IMR-90 (cell line): ENCODE measurements around the gene PRDX5. TPM values are rescaled to one million over a fixed set of nuclear protein-coding genes. Genes with fewer than 3 reads are reported as not detected.

Experiments
- ATAC-seq: fragments of 200-7000 bp; cut with Tn5 transposase; 2 replicates; pipeline ENCODE4 v1.9.1; 2020; ENCODE audit warnings: low read depth, mild to moderate bottlenecking, moderate library complexity
- BruUV-seq: library from RNA; stranded (reverse); fragments of 400-500 nt; replicated peaks from 2 replicates; lab custom pipeline; 2021; lab: Mats Ljungman, UMichigan
- CTCF ChIA-PET: fragments of 300-600 bp; formaldehyde crosslinking; extraction: SDS; loops from one replicate; lab custom pipeline; 2021; ENCODE audit warnings: antibody characterized with exemption; lab: Yijun Ruan, JAX
- POLR2A ChIA-PET: fragments of 300-600 bp; sonication (Branson Sonifier 250); formaldehyde crosslinking; loops from one replicate; lab custom pipeline; 2022; ENCODE audit warnings: antibody characterized with exemption; ENCODE audit not compliant: unreplicated experiment; lab: Charles Lee
- DNase-seq: peaks from one replicate; pipeline ENCODE4 v3.0.0; 2013
- H2AFZ ChIP-seq: replicated peaks from 2 replicates; pipeline ENCODE3; 2013; ENCODE audit warnings: low read length, mild to moderate bottlenecking; ENCODE audit not compliant: poor library complexity
- H2AK5ac ChIP-seq: 2 replicates; pipeline ENCODE4 v1.6.1; 2013; ENCODE audit warnings: low read depth, low read length, inconsistent platforms
- H2AK9ac ChIP-seq: replicated peaks from 2 replicates; pipeline ENCODE3; 2013; ENCODE audit warnings: mild to moderate bottlenecking, low read depth, low read length, moderate library complexity; ENCODE audit not compliant: poor library complexity
- H2BK120ac ChIP-seq: 2 replicates; pipeline ENCODE4 v1.6.1; 2013; ENCODE audit warnings: low read depth, low read length, inconsistent platforms
- H2BK15ac ChIP-seq: 3 replicates; pipeline ENCODE4 v1.6.1; 2013; ENCODE audit warnings: low read depth, low read length, inconsistent platforms
- H2BK20ac ChIP-seq: 2 replicates; pipeline ENCODE4 v1.6.1; 2013; ENCODE audit warnings: low read depth, mild to moderate bottlenecking, inconsistent platforms, low read length, moderate library complexity
- H2BK5ac ChIP-seq: 2 replicates; pipeline ENCODE4 v1.6.1; 2013; ENCODE audit warnings: mild to moderate bottlenecking, low read depth, low read length, inconsistent platforms; ENCODE audit not compliant: poor library complexity, severe bottlenecking
- H3K14ac ChIP-seq: replicated peaks from 2 replicates; pipeline ENCODE4 v1.6.1; 2013; ENCODE audit warnings: low read depth, low read length, inconsistent platforms
- H3K18ac ChIP-seq: 2 replicates; pipeline ENCODE4 v1.6.1; 2013; ENCODE audit warnings: low read depth, low read length, control low read depth
- H3K23ac ChIP-seq: 2 replicates; pipeline ENCODE4 v1.6.1; 2013; ENCODE audit warnings: low read depth, low read length, inconsistent platforms
- H3K27ac ChIP-seq: 2 replicates; pipeline ENCODE4 v1.5.1; 2013; ENCODE audit warnings: mild to moderate bottlenecking, control low read depth, low read length; ENCODE audit not compliant: insufficient read depth
- H3K27me3 ChIP-seq: 2 replicates; pipeline ENCODE4 v1.6.1; 2013; ENCODE audit warnings: low read length; ENCODE audit not compliant: control insufficient read depth, insufficient read depth
- H3K36me3 ChIP-seq: 2 replicates; pipeline ENCODE4 v1.6.1; 2013; ENCODE audit warnings: low read length, mixed read lengths; ENCODE audit not compliant: control insufficient read depth, insufficient read depth
- H3K4ac ChIP-seq: 2 replicates; pipeline ENCODE4 v1.6.1; 2013; ENCODE audit warnings: low read depth, low read length, inconsistent platforms
- H3K4me1 ChIP-seq: 2 replicates; pipeline ENCODE4 v1.6.1; 2013; ENCODE audit warnings: low read length, mixed read lengths; ENCODE audit not compliant: control insufficient read depth, insufficient read depth
- H3K4me2 ChIP-seq: 2 replicates; pipeline ENCODE4 v1.6.1; 2013; ENCODE audit warnings: low read depth, mild to moderate bottlenecking, control low read depth, low read length, moderate library complexity
- H3K4me3 ChIP-seq: 2 replicates; pipeline ENCODE4 v1.5.1; 2013; ENCODE audit warnings: low read depth, mild to moderate bottlenecking, control low read depth, low read length, moderate library complexity; ENCODE audit not compliant: insufficient read depth
- H3K56ac ChIP-seq: 2 replicates; pipeline ENCODE4 v1.6.1; 2013; ENCODE audit warnings: low read length, inconsistent platforms; ENCODE audit not compliant: insufficient read depth; ENCODE audit errors: extremely low read depth
- H3K79me1 ChIP-seq, 2 experiments: 2 replicates each; pipeline ENCODE4 v1.6.1; 2013; ENCODE audit warnings: low read length in 2 of 2, inconsistent platforms in 1 of 2, low read depth in 1 of 2
- H3K9ac ChIP-seq: 2 replicates; pipeline ENCODE4 v1.6.1; 2013; ENCODE audit warnings: low read depth, low read length, control low read depth
- H3K9me1 ChIP-seq: 2 replicates; pipeline ENCODE4 v1.6.1; 2013; ENCODE audit warnings: low read length, inconsistent platforms; ENCODE audit not compliant: insufficient read depth
- H3K9me3 ChIP-seq: 2 replicates; pipeline ENCODE4 v1.6.1; 2013; ENCODE audit warnings: low read length; ENCODE audit not compliant: control insufficient read depth, insufficient read depth
- H4K20me1 ChIP-seq: 2 replicates; pipeline ENCODE4 v1.6.1; 2013; ENCODE audit warnings: low read length, inconsistent platforms; ENCODE audit not compliant: insufficient read depth
- H4K5ac ChIP-seq: 2 replicates; pipeline ENCODE4 v1.6.1; 2013; ENCODE audit warnings: mild to moderate bottlenecking, low read depth, low read length, control low read depth
- H4K8ac ChIP-seq, 2 experiments: 2 replicates each; pipeline ENCODE4 v1.6.1; 2013; ENCODE audit warnings: low read depth in 2 of 2, low read length in 2 of 2, control low read depth in 1 of 2, inconsistent platforms in 1 of 2
- H4K91ac ChIP-seq: 2 replicates; pipeline ENCODE4 v1.6.1; 2013; ENCODE audit warnings: low read depth, low read length, inconsistent platforms; ENCODE audit not compliant: insufficient read depth
- BHLHE40 ChIP-seq: fragments of 150-350 bp; IDR thresholded peaks from 2 replicates; pipeline ENCODE4 v1.6.1; 2016; ENCODE audit warnings: mild to moderate bottlenecking, low read depth, low read length
- CEBPB ChIP-seq: IDR thresholded peaks from 2 replicates; pipeline ENCODE4 v1.6.1; 2012; ENCODE audit warnings: low read depth, low read length, improper control_type of control experiment
- CHD1 ChIP-seq: IDR thresholded peaks from 2 replicates; pipeline ENCODE4 v1.6.1; 2012; ENCODE audit warnings: low read depth, low read length, improper control_type of control experiment
- CTCF ChIP-seq: conservative IDR thresholded peaks from 2 replicates; pipeline ENCODE4 v1.5.1; 2012; ENCODE audit warnings: mild to moderate bottlenecking, low read depth, low read length, improper control_type of control experiment
- FOS ChIP-seq: fragments of 150-350 bp; IDR thresholded peaks from 2 replicates; pipeline ENCODE4 v1.6.1; 2016; ENCODE audit warnings: low read depth, low read length
- MXI1 ChIP-seq: IDR thresholded peaks from 2 replicates; pipeline ENCODE4 v1.6.1; 2012; ENCODE audit warnings: low read depth, mild to moderate bottlenecking, low read length, moderate library complexity, borderline replicate concordance
- NFE2L2 ChIP-seq: fragments of 150-350 bp; IDR thresholded peaks from 2 replicates; pipeline ENCODE4 v1.6.1; 2016; ENCODE audit warnings: low read depth, mild to moderate bottlenecking, low read length
- POLR2A ChIP-seq: IDR thresholded peaks from 2 replicates; pipeline ENCODE4 v1.6.1; 2012; ENCODE audit warnings: mild to moderate bottlenecking, low read depth, low read length
- RAD21 ChIP-seq: IDR thresholded peaks from 2 replicates; pipeline ENCODE4 v1.6.1; 2012; ENCODE audit warnings: low read length, improper control_type of control experiment
- RCOR1 ChIP-seq: IDR thresholded peaks from 2 replicates; pipeline ENCODE4 v1.6.1; 2012; ENCODE audit warnings: mild to moderate bottlenecking, low read length, improper control_type of control experiment; ENCODE audit not compliant: insufficient replicate concordance
- USF2 ChIP-seq: fragments of 150-350 bp; IDR thresholded peaks from 2 replicates; pipeline ENCODE4 v1.6.1; 2017; ENCODE audit warnings: mild to moderate bottlenecking, antibody characterized with exemption, low read length, low read depth
- WGBS, 2 experiments: methylation state at CpG; one replicate each; pipeline versions ENCODE4 v1.1.5 to v1.1.7; 2013; ENCODE audit warnings: missing lambda C conversion rate in 2 of 2; ENCODE audit not compliant: insufficient read length in 1 of 2; ENCODE audit errors: extremely low coverage in 2 of 2; 5-methylcytosine and 5-hydroxymethylcytosine counted together
- dilution Hi-C: fragments of 300-500 bp; cut with HindIII; formaldehyde crosslinking; loops from one replicate; pipeline ENCODE4 v1.14.3; 2018; ENCODE audit warnings: low sequenced_read_pairs; ENCODE audit not compliant: unreplicated experiment
- in situ Hi-C: fragments of 300-500 bp; cut with MboI; formaldehyde crosslinking; loops from 3 replicates; pipeline ENCODE4 v1.14.3; 2019; ENCODE audit warnings: low sequenced_read_pairs, inconsistent platforms, mixed read lengths
- intact Hi-C: fragments of 100-400 bp; cut with micrococcal nuclease; formaldehyde crosslinking; loops from 2 replicates; pipeline ENCODE4 v1.10.0; 2022
- polyA plus RNA-seq, 3 experiments: library from polyadenylated mRNA; depleted of rRNA; stranded (reverse); fragments of >200 nt; gene quantifications; 2 replicates each; pipeline ENCODE4 v1.2.3, GENCODE V29; 2012; ENCODE audit warnings: low replicate concordance in 1 of 3
- total RNA-seq: library from RNA; depleted of rRNA; stranded (reverse); fragments of >200 nt; gene quantifications from 2 replicates; pipeline ENCODE4 v1.2.3, GENCODE V29; 2012
- TF ChIP-seq, protein P1 (sequence below): fragments of 150-350 bp; IDR thresholded peaks from 2 replicates; pipeline ENCODE4 v1.6.1; 2016; ENCODE audit warnings: low read depth, mild to moderate bottlenecking, low read length, moderate library complexity, borderline replicate concordance

Gene PRDX5
- total and polyA plus RNA-seq, 2 of the 4 experiments (the other 2 are of a cell fraction) = 120 to 292 TPM

DNA sequence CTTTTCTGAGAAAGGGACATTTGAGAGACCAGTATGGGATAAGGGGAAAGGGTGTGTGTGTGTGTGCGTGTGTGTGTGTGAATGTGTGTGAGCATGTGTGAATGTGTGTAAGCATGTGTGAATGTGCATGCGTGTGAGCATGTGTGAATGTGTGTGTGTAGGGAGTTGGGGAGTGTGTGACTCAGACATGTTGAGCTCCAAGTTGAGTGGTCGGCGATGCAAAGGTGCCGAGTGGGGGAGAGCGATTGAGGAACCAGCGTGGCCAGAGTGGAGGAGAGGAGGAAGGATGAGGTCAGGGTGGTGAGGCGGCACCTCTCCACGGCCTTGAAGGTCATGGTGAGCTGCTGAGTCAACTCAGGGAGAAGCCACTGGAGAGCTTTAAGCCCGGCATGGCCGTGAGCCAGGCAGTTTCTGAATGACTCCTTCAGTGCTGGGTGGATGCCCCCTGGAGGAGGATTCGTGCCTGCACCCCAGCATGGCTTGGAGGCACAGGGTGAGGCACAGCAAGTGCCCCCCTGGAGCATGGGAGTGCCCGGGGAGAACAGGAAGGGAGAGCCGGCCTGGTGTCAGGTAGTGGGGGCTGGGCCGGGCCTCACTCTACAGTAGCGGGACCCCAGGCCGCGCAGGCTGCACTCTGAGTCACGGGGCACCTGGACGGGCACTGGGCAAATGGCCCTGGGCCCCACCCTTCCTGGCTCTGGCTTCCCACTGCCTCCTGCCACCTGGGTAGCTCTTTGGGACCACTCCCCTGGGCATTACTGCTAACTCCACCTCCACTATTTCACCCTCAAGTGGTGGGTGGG is 13.8 kb downstream of the PRDX5 start:
- 41% methylated on average over 10 of the region's 20 CpGs; no CpG with 5 or more reads in 1 of the 2 experiments for WGBS, 2 experiments
- Histone ChIP-seq H4K20me1 (0 out of 2 replicates have a peak, but pooled peaks cover 3% of the 10 kb centered on the region), H2AFZ (peak overlapping the region; percentile 71), H3K4me2 (no peak overlapping the region), H3K4me1 (peaks cover 7% of the 10 kb centered on the region), H4K91ac (no peak overlapping the region; the same call in 1 of the 2 replicates), H3K56ac (no peak overlapping the region), H3K9me1 (peaks cover 8% of the 10 kb centered on the region), H3K9ac (no peak overlapping the region), H2AK5ac (peak overlapping the region; percentile 92), H3K27ac (no peak overlapping the region), H2BK120ac (peak overlapping the region; percentile 39; the same call in 1 of the 2 replicates), H2BK5ac (no peak overlapping the region), H2AK9ac (peak overlapping the region; percentile 78), H3K79me1 (no peaks in the 10 kb centered on the region), H3K9me3 (0 out of 2 replicates have a peak, but pooled peaks cover 2% of the 10 kb centered on the region), H3K14ac (peak overlapping the region; percentile 5; the same call in 1 of the 2 replicates), H3K4me3 (no peak overlapping the region), H3K27me3 (no peaks in the 10 kb centered on the region; the same call in 1 of the 2 replicates), H2BK15ac (peak overlapping the region; percentile 31; the same call in 2 of the 3 replicates), H4K5ac (no peak overlapping the region; the same call in 1 of the 2 replicates), H4K8ac (peak overlapping the region in 1 of 2 experiments; percentile 9; a peak in 1 of 4 replicates), H3K36me3 (no peaks in the 10 kb centered on the region), H3K4ac (peak overlapping the region; percentile 61), H3K23ac (peak overlapping the region; percentile 46; the same call in 1 of the 2 replicates), H2BK20ac (peak overlapping the region; percentile 48; the same call in 1 of the 2 replicates), H3K18ac (peak overlapping the region; percentile 18; the same call in 1 of the 2 replicates)
- DNase-seq = peak; percentile 87
- ChIA-PET POLR2A (interaction anchor here (0.6 kb wide), 1 partner anchor 14 kb away, joined by 3 read pairs; the partner anchor contains the start of genes PRDX5 and TRMT112), CTCF (interaction anchor here (0.6 to 2.5 kb wide), 8 partner anchors 10 to 357 kb away, joined by 3 to 17 read pairs (median 4); partner anchors contain the start of genes PRDX5 and TRMT112)
- dilution Hi-C loops = no loop called here
- peak; percentile 84 for ATAC-seq
- intact Hi-C loops = loop anchor here (1.0 kb wide), 1 partner anchor 27 kb away; no protein-coding TSS in a partner anchor
- in situ Hi-C loops = no loop called here
- BruUV-seq = no TSS peak
- TF ChIP-seq FOS (no peak; the same call in 1 of the 2 replicates), RAD21 (peak; percentile 60), NFE2L2 (no peak), RCOR1 (no peak), POLR2A (no peak), BHLHE40 (no peak), CTCF (peak; percentile 69), CEBPB (no peak), MXI1 (no peak), USF2 (no peak), CHD1 (no peak)
- TF ChIP-seq, protein P1, sequence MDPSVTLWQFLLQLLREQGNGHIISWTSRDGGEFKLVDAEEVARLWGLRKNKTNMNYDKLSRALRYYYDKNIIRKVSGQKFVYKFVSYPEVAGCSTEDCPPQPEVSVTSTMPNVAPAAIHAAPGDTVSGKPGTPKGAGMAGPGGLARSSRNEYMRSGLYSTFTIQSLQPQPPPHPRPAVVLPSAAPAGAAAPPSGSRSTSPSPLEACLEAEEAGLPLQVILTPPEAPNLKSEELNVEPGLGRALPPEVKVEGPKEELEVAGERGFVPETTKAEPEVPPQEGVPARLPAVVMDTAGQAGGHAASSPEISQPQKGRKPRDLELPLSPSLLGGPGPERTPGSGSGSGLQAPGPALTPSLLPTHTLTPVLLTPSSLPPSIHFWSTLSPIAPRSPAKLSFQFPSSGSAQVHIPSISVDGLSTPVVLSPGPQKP = no peak
